ENCODE measurements around the gene CEP85L. TPM values are rescaled to one million over a fixed set of nuclear protein-coding genes. Genes with fewer than 3 reads are reported as not detected.
A peak's percentile ranks its signal among the peaks of the same experiment; 100 is the strongest.

The CEP85L gene
- total and polyA plus RNA-seq, 4 donors = 1.1 to 21.3 (median 9.4) TPM

- Histone ChIP-seq H3K36me3 (ENCODE audit: control insufficient read depth in 1 of 2, insufficient read depth in 2 of 2, low read length in 1 of 2) (no peaks in the 10 kb centered on the region), H3K4me3 (ENCODE audit: low read length in 2 of 2) (no peak overlapping the region), H3K4me1 (ENCODE audit: control insufficient read depth in 1 of 2, insufficient read depth in 2 of 2, low read length in 2 of 2) (peaks cover 0 to 2% of the 10 kb centered on the region in 2 donors), H3K27me3 (ENCODE audit: control insufficient read depth in 1 of 2, insufficient read depth in 2 of 2, low read length in 1 of 2) (no peaks in the 10 kb centered on the region), H3K27ac (ENCODE audit: low read depth in 1 of 2, low read length in 2 of 2) (no peak overlapping the region), H3K9me3 (ENCODE audit: control insufficient read depth, low read length) (no peaks in the 10 kb centered on the region)
- intact Hi-C loops (cut with DNase I) = loop anchor here in 1 of 2 donors (10.0 kb wide), 2 partner anchors 113 to 117 kb away; no protein-coding TSS in a partner anchor
- no peak for ATAC-seq (ENCODE audit: low FRiP score)
- no peak for DNase-seq
- 70 to 94% methylated on average over 2 of the region's 2 CpGs for WGBS, 2 donors
Observed at GRCh38 chr6:118502169-118502568, 149.2 kb downstream of the CEP85L start.

DNA sequence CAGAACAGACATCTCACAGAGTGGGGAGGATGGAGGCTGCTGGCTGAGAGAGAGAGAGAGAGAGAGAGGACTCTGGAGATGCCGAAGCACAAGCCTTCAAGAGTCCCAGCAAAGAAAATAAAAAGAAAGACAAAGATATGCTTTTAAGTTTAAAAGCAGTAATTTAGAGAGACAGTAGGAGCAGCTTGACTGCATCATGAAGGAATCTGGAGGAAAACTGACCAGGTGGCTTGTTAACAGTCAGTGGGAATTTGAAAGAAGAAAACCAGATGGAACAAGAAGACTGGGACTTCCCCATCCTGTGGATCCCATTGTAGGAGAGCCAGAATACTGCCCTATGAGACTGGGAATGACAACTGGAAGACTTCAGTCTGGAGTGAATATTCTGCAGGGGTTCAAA is 149.6 kb downstream of the CEP85L start:
- no peaks in the 10 kb centered on the region for H3K4me1 ChIP-seq (ENCODE audit: control insufficient read depth in 1 of 2, insufficient read depth in 2 of 2, low read length in 2 of 2)
- DNase-seq (no peak), ATAC-seq (ENCODE audit: low FRiP score) (no peak)
- H3K9me3 ChIP-seq (ENCODE audit: control insufficient read depth, low read length) = no peaks in the 10 kb centered on the region
- no peak overlapping the region for H3K27ac ChIP-seq (ENCODE audit: low read depth in 1 of 2, low read length in 2 of 2)
- no peaks in the 10 kb centered on the region for H3K36me3 ChIP-seq (ENCODE audit: control insufficient read depth in 1 of 2, insufficient read depth in 2 of 2, low read length in 1 of 2)
- WGBS, 2 donors = 94 to 100% methylated on average over 1 of the region's 1 CpG
- H3K4me3 ChIP-seq (ENCODE audit: low read length in 2 of 2) = no peak overlapping the region
- H3K27me3 ChIP-seq (ENCODE audit: control insufficient read depth in 1 of 2, insufficient read depth in 2 of 2, low read length in 1 of 2) = no peaks in the 10 kb centered on the region
- intact Hi-C loops (cut with DNase I) = loop anchor here in 1 of 2 donors (10.0 kb wide), 2 partner anchors 113 to 117 kb away; no protein-coding TSS in a partner anchor

GRCh38 chr6:118501099-118501498 is 150.3 kb downstream of the CEP85L start:
- Histone ChIP-seq H3K36me3 (ENCODE audit: control insufficient read depth in 1 of 2, insufficient read depth in 2 of 2, low read length in 1 of 2) (no peaks in the 10 kb centered on the region), H3K4me3 (ENCODE audit: low read length in 2 of 2) (no peak overlapping the region), H3K27ac (ENCODE audit: low read depth in 1 of 2, low read length in 2 of 2) (no peak overlapping the region), H3K27me3 (ENCODE audit: control insufficient read depth in 1 of 2, insufficient read depth in 2 of 2, low read length in 1 of 2) (no peaks in the 10 kb centered on the region), H3K4me1 (ENCODE audit: control insufficient read depth in 1 of 2, insufficient read depth in 2 of 2, low read length in 2 of 2) (no peaks in the 10 kb centered on the region), H3K9me3 (ENCODE audit: control insufficient read depth, low read length) (no peaks in the 10 kb centered on the region)
- DNase-seq (no peak), ATAC-seq (ENCODE audit: low FRiP score) (no peak)
- 93 to 94% methylated on average over 5 of the region's 5 CpGs for WGBS, 2 donors
- intact Hi-C loops (cut with DNase I) = loop anchor here in 1 of 2 donors (10.0 kb wide), 2 partner anchors 114 to 116 kb away; no protein-coding TSS in a partner anchor

DNA sequence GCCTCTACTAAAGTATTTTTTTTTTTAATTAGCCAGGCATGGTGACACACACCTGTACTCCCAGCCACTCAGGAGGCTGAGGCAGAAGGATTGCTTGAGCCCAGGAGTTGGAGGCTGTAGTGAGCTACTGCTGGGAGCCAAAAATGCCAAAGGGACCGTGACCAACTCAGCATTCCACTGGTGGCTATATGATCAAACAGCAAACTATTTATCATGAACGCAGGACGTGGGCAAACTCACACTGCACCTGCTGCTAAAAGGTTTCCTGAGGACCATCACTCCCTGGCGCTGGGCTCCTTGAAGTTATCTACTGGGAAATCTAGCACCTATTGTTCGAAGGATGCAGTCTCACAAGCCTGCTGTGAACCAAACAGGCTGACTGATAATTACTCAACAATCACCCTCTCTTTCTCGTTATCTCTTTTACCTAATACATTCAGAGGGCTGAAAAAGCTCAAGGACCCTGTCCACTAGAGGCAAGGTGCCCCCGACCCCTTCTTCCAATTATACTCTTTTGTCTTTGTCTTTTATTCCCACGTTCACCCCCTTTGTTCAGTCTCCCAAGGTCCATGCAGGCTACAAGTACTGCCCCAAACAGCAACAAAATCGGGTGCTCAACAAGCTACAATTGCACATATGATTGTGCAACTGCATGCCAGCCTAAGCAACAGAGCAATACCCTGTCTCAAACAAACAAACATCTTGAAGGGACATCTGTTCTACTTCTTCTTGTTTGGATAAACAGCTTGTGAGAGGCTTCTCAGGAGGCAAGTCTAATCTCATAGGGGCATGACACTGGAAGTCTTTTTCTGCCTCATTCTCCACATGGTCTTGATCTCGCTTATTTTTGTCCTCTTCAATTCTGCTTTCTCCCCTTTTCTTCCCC is 151.0 kb downstream of the CEP85L start:
- ATAC-seq (ENCODE audit: low FRiP score) = no peak

GRCh38 chr6:118495485-118496280 is 155.7 kb downstream of the CEP85L start:
- no peaks in the 10 kb centered on the region for H3K36me3 ChIP-seq (ENCODE audit: control insufficient read depth in 1 of 2, insufficient read depth in 2 of 2, low read length in 1 of 2)
- no peak overlapping the region for H3K27ac ChIP-seq (ENCODE audit: low read depth in 1 of 2, low read length in 2 of 2)
- H3K4me1 ChIP-seq (ENCODE audit: control insufficient read depth in 1 of 2, insufficient read depth in 2 of 2, low read length in 2 of 2) = peaks cover 0 to 1% of the 10 kb centered on the region in 2 donors
- ATAC-seq (ENCODE audit: low FRiP score) = no peak
- WGBS, 2 donors = 97% methylated on average over 5 of the region's 5 CpGs
- DNase-seq = no peak
- H3K4me3 ChIP-seq (ENCODE audit: low read length in 2 of 2) = no peak overlapping the region
- intact Hi-C loops (cut with DNase I) = no loop called here
- H3K27me3 ChIP-seq (ENCODE audit: control insufficient read depth in 1 of 2, insufficient read depth in 2 of 2, low read length in 1 of 2) = no peaks in the 10 kb centered on the region
- H3K9me3 ChIP-seq (ENCODE audit: control insufficient read depth, low read length) = no peaks in the 10 kb centered on the region

More for the DNA sequence above, 151.0 kb downstream of the CEP85L start:
- H3K27ac ChIP-seq (ENCODE audit: low read depth in 1 of 2, low read length in 2 of 2) = no peak overlapping the region
- H3K36me3 ChIP-seq (ENCODE audit: control insufficient read depth in 1 of 2, insufficient read depth in 2 of 2, low read length in 1 of 2) = no peaks in the 10 kb centered on the region
- H3K9me3 ChIP-seq (ENCODE audit: control insufficient read depth, low read length) = no peaks in the 10 kb centered on the region
- H3K4me1 ChIP-seq (ENCODE audit: control insufficient read depth in 1 of 2, insufficient read depth in 2 of 2, low read length in 2 of 2) = no peaks in the 10 kb centered on the region
- 96 to 97% methylated on average over 10 of the region's 10 CpGs for WGBS, 2 donors
- no peak for DNase-seq
- no peak overlapping the region for H3K4me3 ChIP-seq (ENCODE audit: low read length in 2 of 2)
- no peaks in the 10 kb centered on the region for H3K27me3 ChIP-seq (ENCODE audit: control insufficient read depth in 1 of 2, insufficient read depth in 2 of 2, low read length in 1 of 2)
- intact Hi-C loops (cut with DNase I) = loop anchor here in 1 of 2 donors (10.0 kb wide), 2 partner anchors 114 to 116 kb away; no protein-coding TSS in a partner anchor

GRCh38 chr6:118494091-118494490 is 157.3 kb downstream of the CEP85L start:
- H3K4me1 ChIP-seq (ENCODE audit: control insufficient read depth in 1 of 2, insufficient read depth in 2 of 2, low read length in 2 of 2) = peaks cover 0 to 1% of the 10 kb centered on the region in 2 donors
- ATAC-seq (ENCODE audit: low FRiP score) = no peak
- 15 to 24% methylated on average over 3 of the region's 3 CpGs for WGBS, 2 donors
- intact Hi-C loops (cut with DNase I) = no loop called here
- H3K36me3 ChIP-seq (ENCODE audit: control insufficient read depth in 1 of 2, insufficient read depth in 2 of 2, low read length in 1 of 2) = no peaks in the 10 kb centered on the region
- no peaks in the 10 kb centered on the region for H3K9me3 ChIP-seq (ENCODE audit: control insufficient read depth, low read length)
- H3K27me3 ChIP-seq (ENCODE audit: control insufficient read depth in 1 of 2, insufficient read depth in 2 of 2, low read length in 1 of 2) = no peaks in the 10 kb centered on the region
- peak overlapping the region in 1 of 2 donors; percentile 41 for H3K4me3 ChIP-seq (ENCODE audit: low read length in 2 of 2)
- peak overlapping the region in 1 of 2 donors; percentile 54 for H3K27ac ChIP-seq (ENCODE audit: low read depth in 1 of 2, low read length in 2 of 2)
- DNase-seq = no peak

GRCh38 chr6:118489990-118490389 is 161.4 kb downstream of the CEP85L start:
- Histone ChIP-seq H3K4me1 (ENCODE audit: control insufficient read depth in 1 of 2, insufficient read depth in 2 of 2, low read length in 2 of 2) (peaks cover 0 to 1% of the 10 kb centered on the region in 2 donors), H3K9me3 (ENCODE audit: control insufficient read depth, low read length) (peaks cover 2% of the 10 kb centered on the region), H3K4me3 (ENCODE audit: low read length in 2 of 2) (no peak overlapping the region), H3K27ac (ENCODE audit: low read depth in 1 of 2, low read length in 2 of 2) (no peak overlapping the region), H3K27me3 (ENCODE audit: control insufficient read depth in 1 of 2, insufficient read depth in 2 of 2, low read length in 1 of 2) (no peaks in the 10 kb centered on the region), H3K36me3 (ENCODE audit: control insufficient read depth in 1 of 2, insufficient read depth in 2 of 2, low read length in 1 of 2) (peaks cover 0 to 3% of the 10 kb centered on the region in 2 donors)
- 96 to 98% methylated on average over 3 of the region's 3 CpGs for WGBS, 2 donors
- intact Hi-C loops (cut with DNase I) = no loop called here
- DNase-seq (no peak), ATAC-seq (ENCODE audit: low FRiP score) (no peak)

GRCh38 chr6:118488631-118489030 is 162.8 kb downstream of the CEP85L start:
- H3K4me3 ChIP-seq (ENCODE audit: low read length in 2 of 2) = no peak overlapping the region
- peaks cover 0 to 3% of the 10 kb centered on the region in 2 donors for H3K36me3 ChIP-seq (ENCODE audit: control insufficient read depth in 1 of 2, insufficient read depth in 2 of 2, low read length in 1 of 2)
- H3K9me3 ChIP-seq (ENCODE audit: control insufficient read depth, low read length) = peaks cover 2% of the 10 kb centered on the region
- DNase-seq = no peak
- intact Hi-C loops (cut with DNase I) = no loop called here
- no peaks in the 10 kb centered on the region for H3K27me3 ChIP-seq (ENCODE audit: control insufficient read depth in 1 of 2, insufficient read depth in 2 of 2, low read length in 1 of 2)
- no peak for ATAC-seq (ENCODE audit: low FRiP score)
- H3K27ac ChIP-seq (ENCODE audit: low read depth in 1 of 2, low read length in 2 of 2) = no peak overlapping the region
- no peaks in the 10 kb centered on the region for H3K4me1 ChIP-seq (ENCODE audit: control insufficient read depth in 1 of 2, insufficient read depth in 2 of 2, low read length in 2 of 2)
